WTC11 (cell line): ENCODE measurements around the gene MAP3K5. TPM values are rescaled to one million over a fixed set of nuclear protein-coding genes. Genes with fewer than 3 reads are reported as not detected.
A peak's percentile ranks its signal among the peaks of the same experiment; 100 is the strongest.

Experiments
- ATAC-seq: fragments of 200-7000 bp; cut with Tn5 transposase; 2 replicates; pipeline ENCODE4 v1.10.0; 2021; ENCODE audit warnings: mild to moderate bottlenecking, moderate library complexity
- CTCF ChIA-PET: fragments of 300-600 bp; sonication (Branson Sonifier 250); formaldehyde crosslinking; loops from one replicate; lab custom pipeline; 2021; ENCODE audit warnings: antibody characterized with exemption; lab: Charles Lee
- POLR2A ChIA-PET: fragments of 350-600 bp; sonication (Branson Sonifier 250); formaldehyde crosslinking; loops from one replicate; lab custom pipeline; 2021; ENCODE audit warnings: antibody characterized with exemption; lab: Charles Lee
- DNase-seq: peaks from one replicate; pipeline ENCODE4 v3.0.0; 2021; ENCODE audit warnings: low spot score
- H3K27ac Mint-ChIP-seq: 2 replicates; pipeline ENCODE4 v1.8.0; 2021; ENCODE audit warnings: mixed read lengths
- H3K27me3 Mint-ChIP-seq: 2 replicates; pipeline ENCODE4 v1.8.0; 2021; ENCODE audit warnings: low read depth, mild to moderate bottlenecking, moderate library complexity, mixed read lengths
- H3K36me3 Mint-ChIP-seq: 2 replicates; pipeline ENCODE4 v1.8.0; 2021; ENCODE audit warnings: mixed read lengths
- H3K4me1 Mint-ChIP-seq: 2 replicates; pipeline ENCODE4 v1.8.0; 2022; ENCODE audit warnings: mixed read lengths
- H3K4me3 Mint-ChIP-seq: 2 replicates; pipeline ENCODE4 v1.8.0; 2021; ENCODE audit warnings: mild to moderate bottlenecking, moderate library complexity, mixed read lengths
- H3K9me3 Mint-ChIP-seq: 2 replicates; pipeline ENCODE4 v1.8.0; 2021; ENCODE audit warnings: mixed read lengths
- AR ChIP-seq: fragments of 250-450 bp; sonication (Bioruptor Pico); IDR thresholded peaks from 2 replicates; pipeline ENCODE4 v1.9.0; 2021; ENCODE audit warnings: mild to moderate bottlenecking
- CBFB ChIP-seq: sonication (generic); formaldehyde crosslinking; IDR thresholded peaks from 2 replicates; pipeline ENCODE4 v1.8.1; 2022; ENCODE audit warnings: mild to moderate bottlenecking, low read depth, missing genetic modification reagents
- E2F1 ChIP-seq: sonication (generic); formaldehyde crosslinking; IDR thresholded peaks from 2 replicates; pipeline ENCODE4 v1.8.0; 2022; ENCODE audit warnings: mild to moderate bottlenecking, missing genetic modification reagents
- ELF4 ChIP-seq: sonication (generic); formaldehyde crosslinking; IDR thresholded peaks from 2 replicates; pipeline ENCODE4 v1.8.1; 2022; ENCODE audit warnings: low read depth, mild to moderate bottlenecking, moderate library complexity, missing genetic modification reagents
- FOXK1 ChIP-seq: sonication (generic); formaldehyde crosslinking; IDR thresholded peaks from 2 replicates; pipeline ENCODE4 v1.8.0; 2022; ENCODE audit warnings: mild to moderate bottlenecking, moderate library complexity, missing genetic modification reagents
- GTF2I ChIP-seq: fragments of 250-450 bp; sonication (Bioruptor Pico); conservative IDR thresholded peaks from 2 replicates; pipeline ENCODE4 v1.4.0; 2021; ENCODE audit warnings: mild to moderate bottlenecking
- JAZF1 ChIP-seq: fragments of 250-450 bp; sonication (Bioruptor Pico); IDR thresholded peaks from 2 replicates; pipeline ENCODE4 v1.9.0; 2021; ENCODE audit warnings: moderate library complexity, mild to moderate bottlenecking, inconsistent platforms
- KAT7 ChIP-seq: sonication (generic); formaldehyde crosslinking; IDR thresholded peaks from 2 replicates; pipeline ENCODE4 v1.8.1; 2023; ENCODE audit warnings: missing genetic modification reagents, mild to moderate bottlenecking, borderline replicate concordance
- MXD4 ChIP-seq: fragments of 250-450 bp; sonication (Bioruptor Pico); IDR thresholded peaks from 2 replicates; pipeline ENCODE4 v1.8.0; 2021; ENCODE audit warnings: mild to moderate bottlenecking, moderate library complexity, borderline replicate concordance
- NFYB ChIP-seq: sonication (generic); formaldehyde crosslinking; conservative IDR thresholded peaks from 2 replicates; pipeline ENCODE4 v1.8.0; 2022; ENCODE audit warnings: low read depth, missing genetic modification reagents
- SMAD3 ChIP-seq: sonication (generic); formaldehyde crosslinking; IDR thresholded peaks from 2 replicates; pipeline ENCODE4 v1.8.0; 2022; ENCODE audit warnings: missing genetic modification reagents, mild to moderate bottlenecking, borderline replicate concordance
- SMAD4 ChIP-seq: sonication (generic); formaldehyde crosslinking; IDR thresholded peaks from 2 replicates; pipeline ENCODE4 v1.8.0; 2022; ENCODE audit warnings: mild to moderate bottlenecking, missing genetic modification reagents
- SP1 ChIP-seq: sonication (generic); formaldehyde crosslinking; conservative IDR thresholded peaks from 2 replicates; pipeline ENCODE4 v1.8.1; 2022; ENCODE audit warnings: missing genetic modification reagents
- ZNF138 ChIP-seq: sonication (generic); formaldehyde crosslinking; conservative IDR thresholded peaks from 2 replicates; pipeline ENCODE4 v1.8.1; 2022; ENCODE audit warnings: mild to moderate bottlenecking, moderate library complexity, missing genetic modification reagents
- total RNA-seq: library from RNA; stranded (reverse); gene quantifications from 3 replicates; pipeline ENCODE4 v1.2.3, GENCODE V29; 2021
- TF ChIP-seq, protein P1 (sequence below): fragments of 200-600 bp; IDR thresholded peaks from 2 replicates; pipeline ENCODE4 v1.8.0; 2022; ENCODE audit warnings: antibody characterized with exemption
- TF ChIP-seq, protein P2 (sequence below): sonication (generic); formaldehyde crosslinking; IDR thresholded peaks from 2 replicates; pipeline ENCODE4 v1.8.0; 2023; ENCODE audit warnings: mild to moderate bottlenecking, missing genetic modification reagents
- TF ChIP-seq, protein P3 (sequence below): sonication (generic); formaldehyde crosslinking; IDR thresholded peaks from 2 replicates; pipeline ENCODE4 v1.8.1; 2023; ENCODE audit warnings: mild to moderate bottlenecking, missing genetic modification reagents, moderate library complexity

MAP3K5 gene
- total RNA-seq, 1 experiment from 2014 or later: 1.6 TPM

DNA sequence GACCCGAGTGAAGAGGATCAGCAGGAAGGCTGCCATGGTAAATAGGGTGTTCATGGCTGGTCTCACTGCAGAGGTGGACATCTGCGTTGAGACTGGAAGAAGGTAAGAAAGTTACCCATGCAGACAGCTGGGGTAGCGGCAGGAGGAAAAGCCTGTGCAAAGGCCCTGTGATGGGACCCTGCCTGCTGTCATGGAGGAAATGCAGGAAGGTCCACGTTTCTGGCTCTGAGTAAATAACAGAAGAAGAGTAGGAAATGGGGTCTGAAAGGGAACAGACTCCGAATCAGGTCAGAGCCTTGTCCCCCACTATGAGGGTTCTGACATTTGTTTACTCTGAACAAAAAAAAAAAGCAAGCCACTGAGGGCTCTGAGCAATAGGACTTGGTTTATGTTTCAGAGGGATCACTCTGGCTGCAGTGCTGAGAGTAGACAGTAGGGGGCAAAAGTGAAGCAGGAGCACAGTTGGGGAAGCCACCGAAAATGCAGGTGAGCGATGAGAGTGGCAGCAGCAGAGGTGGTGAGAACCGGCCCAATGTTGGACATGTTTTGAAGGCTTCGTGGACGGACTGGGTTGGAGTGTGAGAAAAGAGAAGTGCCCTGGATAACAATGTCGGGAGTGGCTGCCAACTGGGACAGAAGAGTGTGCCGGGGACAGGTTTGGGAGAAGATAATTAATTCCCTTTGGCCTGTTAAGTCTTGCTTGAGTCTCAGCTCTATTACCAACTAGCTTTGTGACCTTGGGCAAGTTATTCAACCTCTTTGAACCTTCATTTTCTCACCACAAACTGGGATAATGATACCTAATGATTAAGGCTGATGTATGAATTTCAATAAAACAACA lies 184.1 kb downstream of the MAP3K5 start:
- H3K27me3 Mint-ChIP-seq: no peaks in the 10 kb centered on the region
- no peak for TF ChIP-seq KAT7 (CRISPR knock-in tag)
- TF ChIP-seq CBFB: no peak
- no peak for TF ChIP-seq SMAD3 (CRISPR knock-in tag)
- TF ChIP-seq, protein P1, sequence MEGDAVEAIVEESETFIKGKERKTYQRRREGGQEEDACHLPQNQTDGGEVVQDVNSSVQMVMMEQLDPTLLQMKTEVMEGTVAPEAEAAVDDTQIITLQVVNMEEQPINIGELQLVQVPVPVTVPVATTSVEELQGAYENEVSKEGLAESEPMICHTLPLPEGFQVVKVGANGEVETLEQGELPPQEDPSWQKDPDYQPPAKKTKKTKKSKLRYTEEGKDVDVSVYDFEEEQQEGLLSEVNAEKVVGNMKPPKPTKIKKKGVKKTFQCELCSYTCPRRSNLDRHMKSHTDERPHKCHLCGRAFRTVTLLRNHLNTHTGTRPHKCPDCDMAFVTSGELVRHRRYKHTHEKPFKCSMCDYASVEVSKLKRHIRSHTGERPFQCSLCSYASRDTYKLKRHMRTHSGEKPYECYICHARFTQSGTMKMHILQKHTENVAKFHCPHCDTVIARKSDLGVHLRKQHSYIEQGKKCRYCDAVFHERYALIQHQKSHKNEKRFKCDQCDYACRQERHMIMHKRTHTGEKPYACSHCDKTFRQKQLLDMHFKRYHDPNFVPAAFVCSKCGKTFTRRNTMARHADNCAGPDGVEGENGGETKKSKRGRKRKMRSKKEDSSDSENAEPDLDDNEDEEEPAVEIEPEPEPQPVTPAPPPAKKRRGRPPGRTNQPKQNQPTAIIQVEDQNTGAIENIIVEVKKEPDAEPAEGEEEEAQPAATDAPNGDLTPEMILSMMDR: peak; percentile 85
- TF ChIP-seq GTF2I (CRISPR knock-in tag): 0 out of 2 replicates have a peak, but pooled peaks have one; percentile 19
- H3K4me3 Mint-ChIP-seq: no peak overlapping the region
- ATAC-seq (peak; percentile 91), DNase-seq (peak; percentile 93)
- ChIA-PET POLR2A (no interaction called here), CTCF (interaction anchor here (1.0 to 4.1 kb wide), 5 partner anchors 9 to 184 kb away, joined by 3 to 17 read pairs (median 4); partner anchors contain the start of gene MAP3K5)
- no peaks in the 10 kb centered on the region for H3K36me3 Mint-ChIP-seq
- peaks cover 45% of the 10 kb centered on the region for H3K4me1 Mint-ChIP-seq
- H3K27ac Mint-ChIP-seq: no peak overlapping the region
- no peaks in the 10 kb centered on the region for H3K9me3 Mint-ChIP-seq

DNA sequence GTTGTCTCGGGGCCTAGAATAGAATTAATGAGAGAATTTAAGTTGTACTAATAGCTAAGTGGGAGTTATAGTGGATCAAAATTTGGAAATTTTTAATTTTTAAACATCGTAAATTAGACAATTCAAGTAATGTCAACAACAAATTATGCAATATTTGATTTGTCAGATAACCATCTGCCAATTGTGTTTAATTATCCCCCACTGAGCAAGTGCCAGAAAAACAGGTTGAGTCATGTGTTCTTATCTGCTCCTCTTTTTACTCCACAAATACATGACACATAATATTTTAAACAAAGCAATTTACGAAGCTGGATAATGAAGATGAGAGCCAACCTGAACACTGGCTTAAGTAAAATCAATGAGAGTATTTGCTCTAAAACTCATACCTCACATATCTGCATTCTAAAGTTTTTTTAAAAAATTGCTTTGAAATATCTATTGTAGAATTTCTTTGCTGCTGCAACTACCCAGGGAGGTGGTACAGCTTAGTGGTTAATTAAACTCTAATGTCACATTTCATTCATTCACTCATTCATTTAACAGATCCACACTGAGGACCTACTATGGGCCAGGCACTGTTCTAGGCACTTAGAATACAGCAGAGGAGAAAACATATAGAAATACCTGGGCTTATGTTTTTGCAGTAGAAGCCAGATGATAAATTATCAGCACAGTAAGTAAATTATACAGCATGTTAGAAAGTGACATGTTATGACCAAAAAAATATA lies 184.9 kb downstream of the MAP3K5 start:
- CTCF ChIA-PET: interaction anchor here (1.1 to 4.1 kb wide), 4 partner anchors 8 to 185 kb away, joined by 3 to 17 read pairs (median 4); partner anchors contain the start of gene MAP3K5
- H3K27ac Mint-ChIP-seq: no peak overlapping the region
- DNase-seq (no peak), ATAC-seq (no peak)
- TF ChIP-seq ELF4 (CRISPR knock-in tag): no peak
- no peak for TF ChIP-seq ZNF138
- TF ChIP-seq AR: no peak
- TF ChIP-seq JAZF1: no peak
- TF ChIP-seq FOXK1 (CRISPR knock-in tag): no peak
- TF ChIP-seq, protein P2, sequence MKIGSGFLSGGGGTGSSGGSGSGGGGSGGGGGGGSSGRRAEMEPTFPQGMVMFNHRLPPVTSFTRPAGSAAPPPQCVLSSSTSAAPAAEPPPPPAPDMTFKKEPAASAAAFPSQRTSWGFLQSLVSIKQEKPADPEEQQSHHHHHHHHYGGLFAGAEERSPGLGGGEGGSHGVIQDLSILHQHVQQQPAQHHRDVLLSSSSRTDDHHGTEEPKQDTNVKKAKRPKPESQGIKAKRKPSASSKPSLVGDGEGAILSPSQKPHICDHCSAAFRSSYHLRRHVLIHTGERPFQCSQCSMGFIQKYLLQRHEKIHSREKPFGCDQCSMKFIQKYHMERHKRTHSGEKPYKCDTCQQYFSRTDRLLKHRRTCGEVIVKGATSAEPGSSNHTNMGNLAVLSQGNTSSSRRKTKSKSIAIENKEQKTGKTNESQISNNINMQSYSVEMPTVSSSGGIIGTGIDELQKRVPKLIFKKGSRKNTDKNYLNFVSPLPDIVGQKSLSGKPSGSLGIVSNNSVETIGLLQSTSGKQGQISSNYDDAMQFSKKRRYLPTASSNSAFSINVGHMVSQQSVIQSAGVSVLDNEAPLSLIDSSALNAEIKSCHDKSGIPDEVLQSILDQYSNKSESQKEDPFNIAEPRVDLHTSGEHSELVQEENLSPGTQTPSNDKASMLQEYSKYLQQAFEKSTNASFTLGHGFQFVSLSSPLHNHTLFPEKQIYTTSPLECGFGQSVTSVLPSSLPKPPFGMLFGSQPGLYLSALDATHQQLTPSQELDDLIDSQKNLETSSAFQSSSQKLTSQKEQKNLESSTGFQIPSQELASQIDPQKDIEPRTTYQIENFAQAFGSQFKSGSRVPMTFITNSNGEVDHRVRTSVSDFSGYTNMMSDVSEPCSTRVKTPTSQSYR (CRISPR knock-in tag): no peak
- no peak for TF ChIP-seq NFYB
- no peak for TF ChIP-seq E2F1 (CRISPR knock-in tag)
- no peak for TF ChIP-seq SMAD4 (CRISPR knock-in tag)
- TF ChIP-seq SP1 (CRISPR knock-in tag): no peak
- TF ChIP-seq, protein P3, sequence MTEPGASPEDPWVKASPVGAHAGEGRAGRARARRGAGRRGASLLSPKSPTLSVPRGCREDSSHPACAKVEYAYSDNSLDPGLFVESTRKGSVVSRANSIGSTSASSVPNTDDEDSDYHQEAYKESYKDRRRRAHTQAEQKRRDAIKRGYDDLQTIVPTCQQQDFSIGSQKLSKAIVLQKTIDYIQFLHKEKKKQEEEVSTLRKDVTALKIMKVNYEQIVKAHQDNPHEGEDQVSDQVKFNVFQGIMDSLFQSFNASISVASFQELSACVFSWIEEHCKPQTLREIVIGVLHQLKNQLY (CRISPR knock-in tag): no peak
- no peak for TF ChIP-seq MXD4
- H3K36me3 Mint-ChIP-seq: no peaks in the 10 kb centered on the region
- H3K4me1 Mint-ChIP-seq: peaks cover 39% of the 10 kb centered on the region
- H3K9me3 Mint-ChIP-seq: no peaks in the 10 kb centered on the region
- no peak overlapping the region for H3K4me3 Mint-ChIP-seq
- H3K27me3 Mint-ChIP-seq: no peaks in the 10 kb centered on the region
- POLR2A ChIA-PET: no interaction called here
